T-helper 2 cell treated with Interferon-gamma antibody and Interleukin-4, amounts not matched to agents 100 ng/mL and 5 ng/mL, for 36 hours (primary cell): ENCODE results near the gene COL27A1. TPM values are rescaled to one million over a fixed set of nuclear protein-coding genes. Genes with fewer than 3 reads are reported as not detected.

ENCODE experiments used
- intact Hi-C: fragments of 100-400 bp; cut with micrococcal nuclease; formaldehyde crosslinking; loops from one replicate; pipeline ENCODE4 v1.15.1; 2023
- total RNA-seq: library from RNA; stranded (reverse); gene quantifications from 2 replicates; pipeline ENCODE4 v1.2.3, GENCODE V29; 2022

The COL27A1 gene
- total RNA-seq, 1 donor from 2014 or later, result 0.50 TPM

DNA sequence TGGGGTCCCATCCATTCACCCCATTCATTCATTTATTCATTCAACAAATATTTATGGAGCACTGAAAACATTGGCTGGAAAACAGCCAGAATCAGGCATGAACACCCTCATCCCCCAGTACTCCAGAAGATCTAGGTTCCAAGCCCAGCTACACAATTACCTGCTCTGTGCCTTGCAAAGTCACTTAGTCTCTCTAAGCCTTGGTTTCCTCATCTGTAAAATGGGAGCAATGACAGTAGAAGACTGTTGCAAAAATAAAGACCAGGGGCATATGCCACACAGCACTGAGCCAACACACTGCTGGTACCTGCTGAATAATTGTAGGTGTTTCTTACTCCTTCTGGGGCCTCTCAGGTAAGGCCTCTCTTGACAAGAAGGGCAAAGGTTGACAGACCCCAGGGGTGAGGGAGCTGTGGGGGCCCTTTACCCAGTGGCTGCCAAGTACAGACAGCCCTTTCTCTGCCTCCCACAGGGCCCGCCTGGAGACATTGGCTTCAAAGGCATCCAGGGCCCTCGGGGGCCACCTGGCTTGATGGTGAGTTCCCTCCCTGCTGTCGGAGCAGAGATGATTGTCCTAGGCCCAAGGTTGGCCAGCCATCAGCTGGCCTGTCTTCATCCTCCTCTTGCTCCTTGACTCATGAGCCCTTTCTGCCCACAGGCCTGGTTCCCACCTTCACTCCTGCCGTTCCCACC lies 145.0 kb downstream of the COL27A1 start:
- intact Hi-C loops, result no loop called here

DNA sequence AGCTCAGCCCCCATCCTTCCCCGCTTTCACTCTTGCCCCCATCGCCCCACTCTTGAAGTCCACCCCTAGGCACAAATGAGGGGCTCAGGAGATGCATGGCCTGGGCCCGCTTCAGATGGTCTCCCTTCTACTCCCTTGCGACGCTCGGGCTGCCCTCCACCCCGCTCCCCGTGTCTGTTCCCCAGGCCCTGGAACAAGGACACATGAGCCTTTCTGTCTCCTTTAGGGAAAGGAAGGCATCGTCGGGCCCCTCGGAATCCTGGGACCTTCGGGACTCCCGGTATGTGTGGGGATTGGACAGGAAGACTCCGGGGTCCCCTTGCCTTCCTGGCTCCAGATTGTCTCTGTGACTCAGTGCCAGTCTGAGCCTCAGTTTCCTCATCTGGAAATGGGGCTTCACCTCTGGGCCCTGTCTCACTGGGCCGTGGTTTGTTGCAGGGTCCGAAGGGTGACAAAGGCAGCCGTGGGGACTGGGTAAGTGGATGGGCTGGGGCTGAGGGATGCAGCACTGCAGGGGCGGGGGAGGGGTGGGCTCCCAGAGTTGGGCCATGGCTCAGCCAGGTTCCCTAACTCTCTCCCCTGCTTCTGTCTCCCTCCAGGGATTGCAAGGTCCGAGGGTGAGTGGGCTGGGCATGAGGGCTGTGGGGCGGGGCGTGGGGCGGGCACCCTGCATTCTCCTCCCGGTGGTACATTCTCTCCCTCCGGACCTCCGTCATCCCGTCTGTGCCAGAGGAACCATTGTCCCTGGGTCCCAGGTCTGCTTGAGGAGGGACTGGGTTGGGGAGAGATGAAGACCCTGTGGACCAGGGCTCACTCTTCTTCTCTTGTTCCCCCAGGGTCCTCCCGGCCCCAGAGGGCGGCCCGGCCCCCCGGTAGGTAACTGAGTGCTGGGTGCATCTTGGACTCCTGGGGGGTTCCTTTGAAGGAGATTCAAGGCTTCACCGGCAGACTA lies 145.8 kb downstream of the COL27A1 start:
- intact Hi-C loops, result no loop called here

DNA sequence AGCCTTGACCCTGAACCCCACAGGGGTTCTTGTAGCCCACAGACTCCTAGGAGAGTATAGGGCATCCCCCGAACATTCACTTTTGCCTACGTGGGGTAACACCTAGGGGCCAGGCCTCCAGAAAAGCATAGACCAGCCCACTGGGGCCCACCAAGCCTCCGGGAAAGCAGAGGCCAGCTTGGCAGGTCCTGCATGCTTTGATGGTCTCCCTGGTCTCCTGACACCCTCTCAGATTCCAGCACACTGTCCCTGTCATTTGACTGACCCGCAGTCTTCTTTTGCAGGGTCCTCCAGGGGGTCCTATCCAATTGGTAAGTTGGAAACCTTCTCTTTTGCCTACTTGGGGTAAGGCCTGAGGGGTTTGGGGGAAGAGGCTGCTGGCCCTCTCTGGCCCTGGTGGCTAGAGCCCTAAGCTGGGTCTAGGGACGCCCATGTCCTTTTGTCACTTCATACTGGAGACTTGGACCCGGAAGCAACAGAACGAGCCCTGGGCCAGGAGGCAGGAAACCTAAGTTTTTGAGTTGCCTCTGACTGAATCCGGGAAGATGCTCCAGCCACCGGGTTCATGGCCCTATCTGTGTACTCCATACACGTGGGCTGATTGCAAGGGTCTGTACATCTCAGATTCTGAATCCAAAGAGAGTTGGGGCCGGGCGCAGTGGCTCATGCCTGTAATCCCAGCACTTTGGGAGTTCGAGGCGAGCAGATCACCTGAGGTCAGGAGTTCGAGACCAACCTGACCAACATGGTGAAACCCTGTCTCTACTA lies 146.6 kb downstream of the COL27A1 start:
- intact Hi-C loops, result no loop called here

DNA sequence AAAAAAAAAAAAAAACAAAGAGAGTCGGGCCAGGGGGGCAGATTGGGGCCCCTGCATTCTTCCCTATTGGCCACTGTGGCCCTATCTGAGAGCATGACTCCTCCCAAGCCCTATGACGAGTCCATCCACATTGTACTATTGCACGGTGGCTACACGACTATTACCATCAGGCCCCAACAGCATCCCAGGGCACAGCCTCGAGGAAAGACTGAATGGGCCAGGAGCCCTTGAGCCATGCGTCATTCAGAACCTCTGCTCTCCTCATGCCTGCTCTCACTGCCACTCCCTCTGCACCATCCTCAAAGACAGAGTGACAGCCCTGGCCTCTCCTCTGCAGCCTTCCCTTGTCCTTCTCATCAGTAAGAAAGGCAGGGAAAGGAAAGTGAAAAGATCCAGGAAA lies 147.4 kb downstream of the COL27A1 start:
- intact Hi-C loops, result no loop called here

DNA sequence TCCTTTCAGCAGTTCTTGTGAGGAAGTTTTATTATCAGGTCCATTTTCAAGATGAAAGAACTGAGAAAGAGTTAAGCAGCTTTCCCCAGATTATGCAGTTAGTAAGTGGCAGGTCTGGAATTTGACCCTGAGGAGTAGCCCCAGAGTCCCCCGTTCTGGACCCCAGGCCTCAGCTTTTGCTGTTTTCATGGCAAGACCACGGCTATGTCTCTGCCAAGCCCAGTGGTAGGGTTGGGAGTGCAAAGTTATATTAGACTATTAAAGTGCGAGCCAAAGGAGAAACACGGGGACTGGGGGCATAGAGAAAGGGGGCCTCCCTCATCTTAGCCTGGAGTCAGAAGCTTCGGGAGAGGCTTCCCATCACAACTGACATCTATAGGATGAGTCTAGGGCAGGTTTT lies 148.2 kb downstream of the COL27A1 start:
- intact Hi-C loops, result no loop called here

DNA sequence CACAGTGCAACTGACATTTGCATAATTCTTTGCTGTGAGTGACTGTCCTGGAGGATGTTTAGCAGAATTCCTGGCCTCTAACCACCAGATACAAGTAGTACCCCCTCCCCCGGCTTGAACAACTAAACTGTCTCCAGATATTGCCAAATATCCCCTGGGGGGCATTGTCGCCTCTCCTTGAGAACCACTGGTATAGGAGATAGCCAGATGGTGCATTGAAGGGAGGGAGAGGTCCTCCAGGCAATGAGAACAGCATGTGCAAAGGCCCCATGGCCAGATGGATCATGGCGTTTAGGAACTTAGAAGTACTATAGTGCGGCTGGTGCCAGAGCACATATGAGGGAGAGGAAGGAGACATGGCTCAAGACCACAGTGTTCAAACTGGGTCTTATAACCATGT lies 148.6 kb downstream of the COL27A1 start:
- intact Hi-C loops, result no loop called here

DNA sequence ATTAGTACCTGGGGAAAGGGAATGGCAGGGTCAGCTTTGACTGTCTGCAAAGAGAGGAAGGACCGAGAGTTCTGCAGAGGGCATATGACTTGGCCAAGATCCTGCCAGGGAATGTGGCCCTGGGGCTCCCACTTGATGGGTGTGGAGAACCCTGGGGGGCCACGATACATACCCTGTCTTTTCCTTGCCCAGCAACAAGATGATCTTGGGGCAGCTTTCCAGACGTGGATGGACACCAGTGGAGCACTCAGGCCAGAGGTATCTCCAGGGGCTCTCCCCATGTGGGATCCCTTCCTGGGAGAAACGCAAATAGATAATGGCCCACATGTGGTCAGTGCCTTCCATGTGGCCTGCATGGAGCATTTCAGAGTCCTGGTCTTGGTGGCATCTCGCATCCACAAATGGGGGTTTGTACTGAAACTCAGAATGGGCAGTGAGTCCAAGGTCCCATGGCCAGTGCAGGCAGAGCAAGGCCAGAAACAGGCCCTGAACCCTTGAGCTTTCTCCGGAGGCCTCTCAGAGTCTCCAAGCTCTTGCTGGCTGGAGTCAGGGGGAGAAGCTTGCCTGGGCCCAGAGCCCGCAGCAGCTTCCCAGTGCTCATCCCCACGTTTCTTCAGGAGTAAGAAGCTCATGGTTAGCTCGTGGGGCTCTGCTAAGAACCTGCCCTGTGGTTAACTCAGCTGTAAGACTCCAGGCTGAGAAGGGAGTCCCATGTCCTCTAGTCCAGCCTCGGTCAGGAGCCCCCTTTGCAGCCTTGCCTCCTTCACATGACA lies 149.3 kb downstream of the COL27A1 start:
- intact Hi-C loops, result no loop called here

DNA sequence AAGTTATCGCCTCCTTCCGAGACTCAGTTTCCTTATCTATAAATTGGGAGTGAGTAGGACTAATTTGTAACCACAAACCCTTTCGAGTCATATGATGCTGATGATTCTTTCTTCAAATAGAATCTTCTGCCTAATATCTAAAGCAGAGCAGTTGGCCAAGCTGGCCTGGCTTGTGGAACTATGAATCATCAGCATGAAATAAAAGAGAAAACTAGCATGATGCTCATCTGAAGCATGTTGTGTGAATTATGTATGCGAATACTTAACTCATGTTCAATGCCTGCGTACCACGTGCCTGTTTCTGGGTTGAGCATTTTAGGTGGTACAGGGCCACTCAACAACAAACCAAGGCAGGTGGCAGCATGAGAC lies 152.5 kb downstream of the COL27A1 start:
- intact Hi-C loops, result no loop called here

DNA sequence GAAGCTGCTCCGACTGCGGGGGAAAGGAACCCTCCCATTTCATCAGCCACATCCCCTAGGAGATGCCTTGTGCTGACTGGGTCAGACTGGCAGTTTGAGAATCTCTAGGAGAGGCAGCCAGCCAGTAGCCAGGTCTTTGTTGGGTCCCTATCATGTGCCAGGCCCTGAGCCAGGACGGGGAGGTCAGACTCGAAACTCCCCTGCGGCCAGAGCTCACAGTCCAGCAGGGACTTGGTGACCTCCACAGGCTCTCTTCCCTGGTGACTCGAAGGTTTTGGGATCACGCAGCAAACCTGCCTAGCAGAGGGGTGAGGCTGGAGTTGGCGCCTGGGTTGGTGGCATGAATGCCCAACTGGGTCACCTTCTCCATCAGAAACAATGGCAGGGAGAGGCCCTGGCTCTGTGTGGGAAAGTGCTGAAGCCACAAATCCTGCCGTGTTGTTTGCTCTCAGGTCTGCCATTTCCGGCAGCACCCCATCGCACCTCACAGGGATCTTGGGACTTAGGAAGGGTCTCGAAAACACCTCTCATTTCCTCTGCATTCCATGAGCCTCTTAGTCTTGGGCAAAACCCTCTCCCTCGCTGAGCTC lies 153.1 kb downstream of the COL27A1 start:
- intact Hi-C loops, result no loop called here

DNA sequence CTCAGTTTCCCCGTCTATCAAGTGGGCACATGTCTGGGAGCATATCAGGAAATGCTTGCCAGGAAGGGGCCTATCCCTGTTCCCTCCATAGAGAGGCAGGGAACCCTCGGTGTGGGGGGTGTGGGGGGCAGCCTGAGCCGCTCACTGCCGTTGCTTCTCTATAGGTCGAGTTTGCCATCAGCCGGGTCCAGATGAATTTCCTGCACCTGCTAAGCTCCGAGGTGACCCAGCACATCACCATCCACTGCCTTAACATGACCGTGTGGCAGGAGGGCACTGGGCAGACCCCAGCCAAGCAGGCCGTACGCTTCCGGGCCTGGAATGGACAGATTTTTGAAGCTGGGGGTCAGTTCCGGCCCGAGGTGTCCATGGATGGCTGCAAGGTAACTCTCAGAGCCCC lies 153.8 kb downstream of the COL27A1 start:
- intact Hi-C loops, result no loop called here

DNA sequence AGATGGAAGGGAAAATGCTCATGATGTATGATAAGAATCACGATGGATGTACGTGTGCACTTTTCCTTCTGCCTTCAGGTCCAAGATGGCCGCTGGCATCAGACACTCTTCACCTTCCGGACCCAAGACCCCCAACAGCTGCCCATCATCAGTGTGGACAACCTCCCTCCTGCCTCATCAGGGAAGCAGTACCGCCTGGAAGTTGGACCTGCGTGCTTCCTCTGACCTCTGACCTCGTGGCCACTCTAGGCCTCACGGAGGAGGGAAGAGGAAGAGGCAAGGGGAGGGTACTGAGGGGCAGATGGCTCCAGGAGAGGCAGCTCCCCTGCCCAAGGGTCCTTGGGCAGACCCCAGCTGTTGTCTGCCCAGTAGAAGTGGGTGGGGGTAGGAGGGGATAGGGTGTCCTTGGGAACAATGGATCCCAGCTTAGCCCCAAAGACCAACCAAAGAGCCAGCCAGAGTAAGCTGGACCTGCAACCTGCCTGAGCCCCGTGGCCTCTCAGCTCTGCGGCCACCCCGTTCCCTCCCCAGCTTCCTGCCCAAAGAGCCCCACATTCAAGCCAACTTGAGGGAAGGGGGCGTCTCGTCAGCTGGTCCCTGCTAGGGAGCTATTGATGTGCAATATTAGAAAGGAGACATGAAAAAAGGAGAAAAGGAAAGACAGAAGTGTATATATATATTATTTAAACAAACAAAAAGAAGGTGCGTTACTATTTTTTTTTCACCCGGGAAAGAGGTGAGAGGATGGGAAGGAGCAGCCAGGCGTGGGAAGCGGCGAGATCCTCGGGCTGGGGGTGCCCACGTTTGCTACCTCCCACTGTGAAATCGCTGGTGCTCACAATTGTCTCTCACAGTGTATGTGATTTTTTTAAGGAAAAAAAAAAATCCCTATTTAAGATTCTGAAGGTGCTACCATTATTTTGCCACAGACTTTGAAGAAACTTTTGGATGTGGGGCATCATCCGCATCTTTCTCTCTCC lies 155.4 kb downstream of the COL27A1 start:
- intact Hi-C loops, result no loop called here

DNA sequence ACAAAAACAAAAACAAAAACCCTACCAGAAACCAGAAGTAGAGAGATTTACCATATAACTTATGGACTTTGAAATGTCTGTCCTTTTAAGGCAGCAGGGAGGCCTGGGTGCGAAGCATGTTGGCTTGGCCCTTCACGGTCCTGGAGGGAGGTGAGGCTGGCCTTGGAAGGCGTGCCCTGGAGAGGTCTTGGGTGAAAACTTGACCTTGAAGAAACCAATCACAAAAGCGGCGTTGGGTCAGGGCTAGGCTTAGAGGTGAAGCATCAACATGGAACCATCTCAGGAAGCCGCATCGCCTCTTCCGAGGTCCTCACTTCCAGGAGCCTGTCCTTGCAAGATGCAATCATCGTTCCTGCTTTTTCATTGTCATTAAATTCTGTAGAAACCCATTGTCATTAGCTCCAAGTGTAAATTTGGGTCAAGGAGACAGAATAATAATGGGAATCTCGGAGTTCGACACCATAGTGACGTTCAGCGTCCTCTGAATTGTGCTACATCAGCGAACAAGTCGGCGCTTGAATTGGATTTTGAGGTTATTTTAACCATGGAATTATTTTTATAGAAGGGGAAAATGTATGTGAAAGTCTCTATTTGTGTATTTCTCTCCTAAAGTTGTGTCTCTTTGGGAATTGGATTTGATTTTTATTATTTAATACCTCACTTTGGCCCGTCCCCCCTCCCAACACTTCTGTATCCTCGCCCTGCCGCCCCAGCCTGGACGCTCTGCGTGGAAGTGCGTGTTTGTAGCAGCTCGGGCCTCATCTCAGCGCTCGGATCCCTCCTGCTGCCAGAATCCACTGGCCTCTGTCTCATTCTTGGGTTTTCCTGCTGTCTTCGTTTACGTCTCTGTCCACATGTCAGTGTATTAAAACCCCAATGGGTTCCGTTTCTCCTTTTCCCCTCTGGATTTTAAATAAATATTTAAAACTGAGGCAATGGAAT lies 156.5 kb downstream of the COL27A1 start:
- intact Hi-C loops, result no loop called here

DNA sequence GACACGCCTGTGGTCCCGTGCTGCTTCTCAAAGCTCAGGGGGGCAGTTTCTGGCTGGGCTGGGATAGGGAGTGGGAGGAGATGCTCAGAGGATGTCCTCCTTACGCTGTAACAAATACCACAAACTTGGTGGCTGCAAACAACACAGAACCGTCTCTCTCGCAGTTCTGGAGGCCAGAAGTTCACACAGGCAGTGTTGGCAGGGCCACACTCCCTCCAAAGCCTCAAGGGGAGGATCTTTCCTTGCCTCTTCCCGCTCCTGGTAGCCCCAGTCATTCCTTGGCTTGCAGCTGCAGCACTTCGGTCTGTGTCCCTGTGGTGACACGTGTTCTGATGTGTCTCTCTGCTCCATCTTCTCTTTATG lies 157.2 kb downstream of the COL27A1 start:
- intact Hi-C loops, result no loop called here

DNA sequence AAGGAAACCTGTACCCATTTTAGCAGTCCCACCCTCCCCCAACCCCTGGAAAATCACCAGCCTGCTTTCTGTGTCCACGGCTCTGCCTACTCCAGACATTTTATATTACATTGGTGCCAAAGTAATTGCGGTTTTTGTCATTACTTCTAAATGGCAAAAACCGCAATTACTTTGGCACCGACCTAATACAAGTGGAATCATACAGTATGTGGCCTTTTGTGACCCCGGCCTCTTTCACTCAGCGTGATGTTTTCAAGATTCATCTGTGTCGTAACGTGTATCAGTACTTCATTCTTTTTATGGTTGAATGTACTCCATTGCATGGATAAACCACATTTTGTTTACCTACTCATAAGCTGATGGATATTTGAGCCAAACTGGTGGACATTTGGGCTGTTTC lies 157.8 kb downstream of the COL27A1 start:
- intact Hi-C loops, result no loop called here

DNA sequence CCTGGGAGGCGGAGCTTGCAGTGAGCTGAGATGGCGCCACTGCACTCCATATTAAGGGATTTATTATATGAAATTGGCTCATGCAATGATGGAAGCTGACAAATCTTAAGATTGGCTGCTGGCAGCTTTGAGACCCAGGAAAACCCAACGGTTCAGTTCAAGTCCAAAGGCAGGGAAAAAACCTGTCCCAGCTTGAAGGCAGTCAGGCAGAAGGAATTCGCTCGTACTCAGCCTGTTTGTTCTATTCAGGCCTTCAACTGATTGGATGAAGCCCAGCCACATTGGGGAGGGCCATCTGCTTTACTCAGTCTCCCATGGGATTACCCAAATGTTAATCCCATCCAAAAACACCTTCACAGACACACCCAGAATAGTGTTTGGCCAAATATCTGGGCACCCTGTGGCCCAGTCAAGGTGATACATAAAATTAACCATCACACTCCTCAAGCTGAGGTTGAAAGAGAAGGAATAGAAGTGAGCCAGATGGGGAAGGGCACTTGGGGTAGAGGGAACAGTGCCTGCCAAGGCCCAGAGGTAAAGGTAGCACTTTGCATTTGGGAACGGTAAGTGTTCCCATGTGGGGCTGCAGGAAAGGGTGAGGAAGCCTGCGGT lies 159.0 kb downstream of the COL27A1 start:
- intact Hi-C loops, result no loop called here

DNA sequence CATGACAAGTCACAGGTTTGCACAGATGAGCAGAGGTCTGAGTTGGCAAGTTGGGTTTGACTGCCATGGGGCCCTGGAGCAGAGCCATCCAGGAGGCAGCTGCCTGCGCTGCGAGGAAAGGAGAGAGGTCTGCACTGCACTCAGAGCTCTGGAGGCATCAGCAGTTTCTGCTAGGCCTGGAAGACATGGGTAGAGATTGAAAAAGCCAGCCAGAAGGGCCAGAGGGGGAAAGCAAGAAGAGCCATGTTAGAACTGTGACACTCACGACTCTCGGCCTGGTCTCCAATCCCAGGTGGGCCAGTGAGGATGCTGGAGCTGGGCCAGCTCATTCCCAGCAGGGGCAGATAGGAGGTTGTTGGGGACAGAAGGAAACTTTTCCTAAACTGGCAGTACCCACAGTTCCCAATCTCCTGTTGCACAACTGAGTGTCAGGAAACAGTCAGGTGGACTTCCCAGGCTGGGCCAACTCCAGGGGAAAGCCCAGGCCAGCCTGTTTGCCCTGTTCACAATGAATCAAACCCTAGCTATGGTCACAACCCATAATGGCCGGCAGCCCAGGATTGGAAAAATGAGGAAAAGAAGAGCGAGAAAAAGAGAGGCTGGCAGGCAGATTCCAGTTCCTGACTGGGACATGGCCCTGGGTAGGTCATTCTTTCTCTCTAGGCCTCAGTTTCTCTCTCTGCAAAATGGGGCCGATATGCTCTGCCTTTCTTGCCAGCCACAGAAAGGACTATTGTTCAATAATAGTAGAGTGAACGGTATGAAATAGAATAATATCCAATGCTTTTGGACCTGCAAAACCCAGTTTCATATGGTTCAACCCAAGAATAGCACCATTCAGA lies 159.8 kb downstream of the COL27A1 start:
- intact Hi-C loops, result no loop called here

DNA sequence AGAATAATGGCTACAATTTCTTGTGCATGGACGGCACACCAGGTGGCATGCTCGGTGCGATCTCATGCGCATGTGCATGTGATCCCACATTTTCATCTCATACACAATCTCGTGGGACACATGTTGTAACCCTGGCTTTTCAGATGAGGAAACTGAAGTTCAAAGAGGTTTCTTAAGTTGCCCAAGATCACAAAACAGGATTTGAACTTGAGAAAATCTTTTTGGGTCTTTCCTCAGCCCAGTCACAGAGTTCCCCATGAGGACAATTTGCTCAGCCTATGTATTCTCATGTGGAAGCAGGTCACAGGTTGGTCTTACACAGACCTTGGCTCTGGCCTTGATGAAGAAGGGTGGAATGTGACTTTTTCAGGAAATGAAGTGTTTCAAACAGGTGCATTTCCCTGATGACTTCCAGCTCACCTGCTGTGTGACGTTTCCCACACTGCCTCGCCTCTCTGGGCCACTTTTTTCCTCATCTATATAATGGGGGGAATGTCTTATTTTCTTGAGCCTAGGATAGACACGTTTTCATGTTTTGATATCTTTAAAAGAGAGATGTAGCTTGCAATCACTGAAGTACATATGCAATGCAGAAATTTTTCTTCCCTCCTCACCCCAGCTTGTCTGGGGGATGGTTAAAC lies 160.5 kb downstream of the COL27A1 start:
- intact Hi-C loops, result no loop called here
